ENCODE data around the gene ACOT7. TPM values are rescaled to one million over a fixed set of nuclear protein-coding genes. Genes with fewer than 3 reads are reported as not detected.
A peak's percentile ranks its signal among the peaks of the same experiment; 100 is the strongest.

The ACOT7 gene
- polyA plus RNA-seq, 3 donors: 32.8 to 39.4 (median 36.8) TPM

- DNase-seq: no peak
These were observed 44.2 kb downstream of the ACOT7 start for GRCh38 chr1:6349254-6349943.

- no peak for DNase-seq
These were observed 44.9 kb downstream of the ACOT7 start for GRCh38 chr1:6348511-6349191.

- DNase-seq: no peak
These were observed 45.7 kb downstream of the ACOT7 start for GRCh38 chr1:6347641-6348487.

GRCh38 chr1:6345460-6345859 is 48.1 kb downstream of the ACOT7 start:
- no peak for DNase-seq

GRCh38 chr1:6345009-6345408 is 48.6 kb downstream of the ACOT7 start:
- DNase-seq: no peak

- DNase-seq: peak; percentile 64
These were observed 49.8 kb downstream of the ACOT7 start for GRCh38 chr1:6343506-6344405.

GRCh38 chr1:6342056-6342455 is 51.5 kb downstream of the ACOT7 start:
- no peak for DNase-seq

- DNase-seq: no peak
These were observed 54.9 kb downstream of the ACOT7 start for GRCh38 chr1:6338695-6339094.

- no peak for DNase-seq
These were observed 56.6 kb downstream of the ACOT7 start for GRCh38 chr1:6336776-6337622.

GRCh38 chr1:6334261-6334993 is 59.1 kb downstream of the ACOT7 start:
- DNase-seq: no peak

- no peak for DNase-seq
These were observed 60.7 kb downstream of the ACOT7 start for GRCh38 chr1:6332821-6333220.

GRCh38 chr1:6331543-6332273 is 61.9 kb downstream of the ACOT7 start:
- no peak for DNase-seq

- DNase-seq: no peak
These were observed 63.1 kb downstream of the ACOT7 start for GRCh38 chr1:6330410-6330911.

GRCh38 chr1:6329851-6330250 is 63.7 kb downstream of the ACOT7 start:
- DNase-seq: no peak

GRCh38 chr1:6329396-6329795 is 64.2 kb downstream of the ACOT7 start:
- no peak for DNase-seq

- no peak for DNase-seq
These were observed 64.9 kb downstream of the ACOT7 start for GRCh38 chr1:6328696-6329095.

GRCh38 chr1:6328091-6328490 is 65.5 kb downstream of the ACOT7 start:
- DNase-seq: no peak

GRCh38 chr1:6325482-6325881 is 68.1 kb downstream of the ACOT7 start:
- DNase-seq: no peak

- no peak for DNase-seq
These were observed 71.4 kb downstream of the ACOT7 start for GRCh38 chr1:6322161-6322560.
